ENCODE measurements around the gene GTSE1. TPM values are rescaled to one million over a fixed set of nuclear protein-coding genes. Genes with fewer than 3 reads are reported as not detected.

The GTSE1 gene
- total and polyA plus RNA-seq, 2 of the 13 experiments (the other 11 are each of a cell fraction or from before 2014, with no cell fraction given): 10.7 to 13.5 TPM

DNA sequence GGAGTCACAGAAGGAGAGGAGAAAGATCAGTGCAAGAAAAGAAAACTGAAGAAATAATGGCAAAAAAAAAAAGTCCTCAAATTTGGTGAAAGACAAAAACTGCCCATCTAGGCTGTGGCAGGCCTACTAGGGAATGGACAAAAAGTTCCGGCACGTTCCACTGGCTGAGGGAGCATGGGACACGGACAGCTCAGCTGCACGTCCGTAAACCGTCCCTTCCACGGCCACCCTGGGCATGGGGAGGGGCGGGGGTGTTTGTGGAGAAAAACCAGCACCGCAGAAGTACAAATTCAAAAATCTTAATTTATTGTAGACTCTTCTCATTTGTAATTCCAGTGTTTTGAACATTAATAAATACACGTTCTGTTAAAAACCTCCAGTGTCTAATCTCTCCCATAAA lies 64.2 kb downstream of the GTSE1 start:
- ChIA-PET CTCF (ENCODE audit: low intra/inter-chr PET ratio, low total read pairs) (no interaction called here), POLR2A (interaction anchor here (2.6 kb wide), 1 partner anchor 17 kb away, joined by 12 read pairs; no protein-coding TSS in a partner anchor)
- no peaks in the 10 kb centered on the region for H4K20me1 ChIP-seq (ENCODE audit: insufficient read depth, low read length)
- no peak overlapping the region for H2AFZ ChIP-seq (ENCODE audit: low read length)
- no peak overlapping the region for H3K4me2 ChIP-seq (ENCODE audit: low read depth, low read length)
- H3K9ac ChIP-seq (ENCODE audit: insufficient read depth, low read depth, low read length): no peak overlapping the region
- peaks cover 4 to 12% of the 10 kb centered on the region in 2 experiments; a peak in 3 of 5 replicates for H3K36me3 ChIP-seq (replicated peaks in 1 of 2; ENCODE audit: control insufficient read depth in 1 of 2, insufficient read depth in 2 of 2, low read length in 2 of 2)
- H3K79me2 ChIP-seq (ENCODE audit: insufficient read depth, low read length): no peaks in the 10 kb centered on the region
- in situ Hi-C loops (cut with HindIII; ENCODE audit: extremely low pct_ligation_motif_present, low pct_unique_long_range_greater_than_20kb): no loop called here
- H3K4me3 ChIP-seq (replicated peaks in 1 of 3; ENCODE audit: insufficient read depth in 1 of 3, low read depth in 2 of 3, low read length in 3 of 3): no peak overlapping the region
- BruUV-seq (replicated peaks): no TSS peak
- no peaks in the 10 kb centered on the region for H3K9me3 ChIP-seq (ENCODE audit: low read length)
- DNase-seq (ENCODE audit: low spot score) (no peak), FAIRE-seq (no peak), ATAC-seq (no peak)
- no peak overlapping the region for H3K27ac ChIP-seq (ENCODE audit: extremely low read length, insufficient read depth, low read length)
- peaks cover 23% of the 10 kb centered on the region for H3K4me1 ChIP-seq (ENCODE audit: insufficient read depth, low read length)
- no peaks in the 10 kb centered on the region for H3K27me3 ChIP-seq (ENCODE audit: control insufficient read depth in 1 of 2, insufficient read depth in 2 of 2, low read length in 2 of 2)
- intact Hi-C loops (cut with micrococcal nuclease; ENCODE audit: unreplicated experiment): no loop called here
- 98% methylated on average over 10 of the region's 10 CpGs for WGBS (ENCODE audit: low lambda C conversion rate)
- TF ChIP-seq SOX5 (CRISPR knock-in tag; IDR thresholded peaks at IDR 0.05; ENCODE audit: borderline replicate concordance) (no peak), FOXM1 (CRISPR knock-in tag; IDR thresholded peaks at IDR 0.05) (no peak), ZNF782 (CRISPR knock-in tag; IDR thresholded peaks at IDR 0.05; ENCODE audit: borderline replicate concordance) (no peak), SAFB2 (CRISPR knock-in tag; IDR thresholded peaks at IDR 0.05; ENCODE audit: borderline replicate concordance, low read depth) (no peak), ZNF253 (CRISPR knock-in tag; IDR thresholded peaks at IDR 0.05; ENCODE audit: borderline replicate concordance) (no peak), ZBTB20 (CRISPR knock-in tag; IDR thresholded peaks at IDR 0.05; ENCODE audit: borderline replicate concordance, low read depth) (no peak), EP300 (IDR thresholded peaks at IDR 0.05; ENCODE audit: low read depth in 2 of 2, low read length in 2 of 2) (no peak), EP300 (CRISPR knock-in tag; IDR thresholded peaks at IDR 0.05; ENCODE audit: borderline replicate concordance) (no peak)
- TF ChIP-seq, protein P1, sequence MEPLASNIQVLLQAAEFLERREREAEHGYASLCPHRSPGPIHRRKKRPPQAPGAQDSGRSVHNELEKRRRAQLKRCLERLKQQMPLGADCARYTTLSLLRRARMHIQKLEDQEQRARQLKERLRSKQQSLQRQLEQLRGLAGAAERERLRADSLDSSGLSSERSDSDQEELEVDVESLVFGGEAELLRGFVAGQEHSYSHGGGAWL (CRISPR knock-in tag; IDR thresholded peaks at IDR 0.05): no peak
- TF ChIP-seq, protein P2, sequence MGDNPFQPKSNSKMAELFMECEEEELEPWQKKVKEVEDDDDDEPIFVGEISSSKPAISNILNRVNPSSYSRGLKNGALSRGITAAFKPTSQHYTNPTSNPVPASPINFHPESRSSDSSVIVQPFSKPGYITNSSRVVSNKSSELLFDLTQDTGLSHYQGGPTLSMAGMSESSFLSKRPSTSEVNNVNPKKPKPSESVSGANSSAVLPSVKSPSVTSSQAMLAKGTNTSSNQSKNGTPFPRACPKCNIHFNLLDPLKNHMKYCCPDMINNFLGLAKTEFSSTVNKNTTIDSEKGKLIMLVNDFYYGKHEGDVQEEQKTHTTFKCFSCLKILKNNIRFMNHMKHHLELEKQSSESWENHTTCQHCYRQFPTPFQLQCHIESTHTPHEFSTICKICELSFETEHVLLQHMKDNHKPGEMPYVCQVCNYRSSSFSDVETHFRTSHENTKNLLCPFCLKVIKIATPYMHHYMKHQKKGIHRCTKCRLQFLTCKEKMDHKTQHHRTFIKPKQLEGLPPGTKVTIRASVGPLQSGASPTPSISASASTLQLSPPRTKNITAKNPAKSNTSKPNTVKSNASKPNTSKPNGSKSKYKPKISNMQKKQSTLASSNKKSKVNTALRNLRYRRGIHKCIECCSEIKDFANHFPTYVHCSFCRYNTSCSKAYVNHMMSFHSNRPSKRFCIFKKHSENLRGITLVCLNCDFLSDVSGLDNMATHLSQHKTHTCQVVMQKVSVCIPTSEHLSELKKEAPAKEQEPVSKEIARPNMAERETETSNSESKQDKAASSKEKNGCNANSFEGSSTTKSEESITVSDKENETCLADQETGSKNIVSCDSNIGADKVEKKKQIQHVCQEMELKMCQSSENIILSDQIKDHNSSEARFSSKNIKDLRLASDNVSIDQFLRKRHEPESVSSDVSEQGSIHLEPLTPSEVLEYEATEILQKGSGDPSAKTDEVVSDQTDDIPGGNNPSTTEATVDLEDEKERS (CRISPR knock-in tag; IDR thresholded peaks at IDR 0.05): no peak
- TF ChIP-seq, protein P3, sequence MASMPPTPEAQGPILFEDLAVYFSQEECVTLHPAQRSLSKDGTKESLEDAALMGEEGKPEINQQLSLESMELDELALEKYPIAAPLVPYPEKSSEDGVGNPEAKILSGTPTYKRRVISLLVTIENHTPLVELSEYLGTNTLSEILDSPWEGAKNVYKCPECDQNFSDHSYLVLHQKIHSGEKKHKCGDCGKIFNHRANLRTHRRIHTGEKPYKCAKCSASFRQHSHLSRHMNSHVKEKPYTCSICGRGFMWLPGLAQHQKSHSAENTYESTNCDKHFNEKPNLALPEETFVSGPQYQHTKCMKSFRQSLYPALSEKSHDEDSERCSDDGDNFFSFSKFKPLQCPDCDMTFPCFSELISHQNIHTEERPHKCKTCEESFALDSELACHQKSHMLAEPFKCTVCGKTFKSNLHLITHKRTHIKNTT (CRISPR knock-in tag; IDR thresholded peaks at IDR 0.05): no peak
- TF ChIP-seq, protein P4, sequence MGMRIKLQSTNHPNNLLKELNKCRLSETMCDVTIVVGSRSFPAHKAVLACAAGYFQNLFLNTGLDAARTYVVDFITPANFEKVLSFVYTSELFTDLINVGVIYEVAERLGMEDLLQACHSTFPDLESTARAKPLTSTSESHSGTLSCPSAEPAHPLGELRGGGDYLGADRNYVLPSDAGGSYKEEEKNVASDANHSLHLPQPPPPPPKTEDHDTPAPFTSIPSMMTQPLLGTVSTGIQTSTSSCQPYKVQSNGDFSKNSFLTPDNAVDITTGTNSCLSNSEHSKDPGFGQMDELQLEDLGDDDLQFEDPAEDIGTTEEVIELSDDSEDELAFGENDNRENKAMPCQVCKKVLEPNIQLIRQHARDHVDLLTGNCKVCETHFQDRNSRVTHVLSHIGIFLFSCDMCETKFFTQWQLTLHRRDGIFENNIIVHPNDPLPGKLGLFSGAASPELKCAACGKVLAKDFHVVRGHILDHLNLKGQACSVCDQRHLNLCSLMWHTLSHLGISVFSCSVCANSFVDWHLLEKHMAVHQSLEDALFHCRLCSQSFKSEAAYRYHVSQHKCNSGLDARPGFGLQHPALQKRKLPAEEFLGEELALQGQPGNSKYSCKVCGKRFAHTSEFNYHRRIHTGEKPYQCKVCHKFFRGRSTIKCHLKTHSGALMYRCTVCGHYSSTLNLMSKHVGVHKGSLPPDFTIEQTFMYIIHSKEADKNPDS (CRISPR knock-in tag; IDR thresholded peaks at IDR 0.05): no peak
- TF ChIP-seq, protein P5, sequence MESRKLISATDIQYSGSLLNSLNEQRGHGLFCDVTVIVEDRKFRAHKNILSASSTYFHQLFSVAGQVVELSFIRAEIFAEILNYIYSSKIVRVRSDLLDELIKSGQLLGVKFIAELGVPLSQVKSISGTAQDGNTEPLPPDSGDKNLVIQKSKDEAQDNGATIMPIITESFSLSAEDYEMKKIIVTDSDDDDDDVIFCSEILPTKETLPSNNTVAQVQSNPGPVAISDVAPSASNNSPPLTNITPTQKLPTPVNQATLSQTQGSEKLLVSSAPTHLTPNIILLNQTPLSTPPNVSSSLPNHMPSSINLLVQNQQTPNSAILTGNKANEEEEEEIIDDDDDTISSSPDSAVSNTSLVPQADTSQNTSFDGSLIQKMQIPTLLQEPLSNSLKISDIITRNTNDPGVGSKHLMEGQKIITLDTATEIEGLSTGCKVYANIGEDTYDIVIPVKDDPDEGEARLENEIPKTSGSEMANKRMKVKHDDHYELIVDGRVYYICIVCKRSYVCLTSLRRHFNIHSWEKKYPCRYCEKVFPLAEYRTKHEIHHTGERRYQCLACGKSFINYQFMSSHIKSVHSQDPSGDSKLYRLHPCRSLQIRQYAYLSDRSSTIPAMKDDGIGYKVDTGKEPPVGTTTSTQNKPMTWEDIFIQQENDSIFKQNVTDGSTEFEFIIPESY (CRISPR knock-in tag; IDR thresholded peaks at IDR 0.05): no peak
- TF ChIP-seq, protein P6, sequence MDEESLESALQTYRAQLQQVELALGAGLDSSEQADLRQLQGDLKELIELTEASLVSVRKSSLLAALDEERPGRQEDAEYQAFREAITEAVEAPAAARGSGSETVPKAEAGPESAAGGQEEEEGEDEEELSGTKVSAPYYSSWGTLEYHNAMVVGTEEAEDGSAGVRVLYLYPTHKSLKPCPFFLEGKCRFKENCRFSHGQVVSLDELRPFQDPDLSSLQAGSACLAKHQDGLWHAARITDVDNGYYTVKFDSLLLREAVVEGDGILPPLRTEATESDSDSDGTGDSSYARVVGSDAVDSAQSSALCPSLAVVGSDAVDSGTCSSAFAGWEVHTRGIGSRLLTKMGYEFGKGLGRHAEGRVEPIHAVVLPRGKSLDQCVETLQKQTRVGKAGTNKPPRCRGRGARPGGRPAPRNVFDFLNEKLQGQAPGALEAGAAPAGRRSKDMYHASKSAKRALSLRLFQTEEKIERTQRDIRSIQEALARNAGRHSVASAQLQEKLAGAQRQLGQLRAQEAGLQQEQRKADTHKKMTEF (CRISPR knock-in tag; IDR thresholded peaks at IDR 0.05): no peak

All from HepG2 (cell line).